ENCODE data around the gene NCDN. TPM values are rescaled to one million over a fixed set of nuclear protein-coding genes. Genes with fewer than 3 reads are reported as not detected.

Gene NCDN
- total and polyA plus RNA-seq, 2 of the 8 experiments (the other 6 are each of a cell fraction or from before 2014, with no cell fraction given) = 26.2 to 35.4 TPM

DNA sequence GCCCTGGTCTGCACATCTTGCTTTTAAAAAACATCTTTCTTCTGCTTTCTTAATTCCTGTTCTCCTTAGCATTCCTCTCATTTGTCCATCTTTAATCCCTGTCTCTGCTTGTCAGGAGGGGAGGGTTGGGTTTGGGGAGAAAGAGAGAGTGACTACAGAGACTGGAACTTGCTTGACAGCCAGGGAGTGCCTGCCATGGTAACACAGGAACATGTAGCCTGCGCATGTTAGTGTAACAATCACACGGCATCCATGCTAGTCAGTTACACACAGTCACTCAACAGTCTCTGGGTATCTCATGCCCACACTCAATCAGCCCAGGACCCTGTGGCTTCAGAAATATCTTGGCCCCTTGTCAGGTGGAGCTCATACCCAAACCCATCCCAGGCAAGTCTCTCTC is 14.7 kb downstream of the NCDN start:
- Histone ChIP-seq H3K23me2 (ENCODE audit: low read depth, low read length) (peaks cover 16% of the 10 kb centered on the region), H2BK5ac (ENCODE audit: low read depth, low read length) (no peak overlapping the region), H2BK15ac (ENCODE audit: low read length) (no peak overlapping the region), H3K27me3 (replicated peaks in 1 of 4; ENCODE audit: control insufficient read depth in 3 of 4, extremely low read depth in 1 of 4, insufficient read depth in 3 of 4, low read length in 3 of 4) (peaks cover 57 to 80% (median 71%) of the 10 kb centered on the region in 4 experiments), H4K20me1 (replicated peaks in 1 of 2; ENCODE audit: control insufficient read depth in 1 of 2, insufficient read depth in 2 of 2, low read length in 2 of 2) (peaks cover under 1 to 23% of the 10 kb centered on the region in 2 experiments), H3K23ac (ENCODE audit: insufficient read length) (no peak overlapping the region), H3K14ac (ENCODE audit: insufficient read length) (no peak overlapping the region), H3K4me1 (replicated peaks in 1 of 4; ENCODE audit: control insufficient read depth in 3 of 4, insufficient read depth in 4 of 4, low read length in 3 of 4) (peaks cover 7 to 22% (median 14%) of the 10 kb centered on the region in 4 experiments), H4K8ac (ENCODE audit: extremely low read depth, insufficient read depth, low read length) (no peak overlapping the region), H3K9ac (replicated peaks in 1 of 4; ENCODE audit: extremely low read depth in 1 of 4, low read depth in 3 of 4, low read length in 3 of 4) (no peak overlapping the region), H3K36me3 (ENCODE audit: control insufficient read depth in 2 of 4, insufficient read depth in 4 of 4, low read length in 3 of 4) (peaks cover 0 to 11% (median 0%) of the 10 kb centered on the region in 4 experiments; a peak in 1 of 8 replicates), H4K91ac (replicated peaks; ENCODE audit: insufficient read length, low read length) (no peak overlapping the region), H3K4me2 (ENCODE audit: insufficient read depth in 1 of 2, low read depth in 2 of 2, low read length in 2 of 2) (peak overlapping the region in 1 of 2 experiments; percentile 88; a peak in 1 of 4 replicates), H3K79me1 (ENCODE audit: low read depth, low read length) (no peaks in the 10 kb centered on the region), H2BK20ac (ENCODE audit: low read length) (no peak overlapping the region), H3K56ac (replicated peaks; ENCODE audit: insufficient read length, low read depth, low read length) (no peak overlapping the region), H2AK5ac (ENCODE audit: low read depth, low read length) (no peak overlapping the region), H3K4ac (replicated peaks; ENCODE audit: insufficient read length, low read depth, low read length) (no peak overlapping the region), H3K79me2 (ENCODE audit: control insufficient read depth in 1 of 2, insufficient read depth in 2 of 2, low read length in 2 of 2) (no peaks in the 10 kb centered on the region), H3K9me3 (ENCODE audit: insufficient read depth in 2 of 2, low read depth in 1 of 2, low read length in 1 of 2) (no peaks in the 10 kb centered on the region), H2BK120ac (replicated peaks; ENCODE audit: low read depth, low read length) (no peak overlapping the region), H4K5ac (ENCODE audit: insufficient read length, low read depth, low read length) (no peak overlapping the region), H3K27ac (ENCODE audit: low read depth, low read length) (no peak overlapping the region), H2BK12ac (ENCODE audit: low read depth, low read length) (no peak overlapping the region), H3K18ac (ENCODE audit: extremely low read depth, low read length) (no peak overlapping the region), H3K4me3 (ENCODE audit: extremely low read depth in 1 of 4, insufficient read depth in 2 of 4, low read depth in 3 of 4, low read length in 4 of 4) (peak overlapping the region in 1 of 4 experiments; percentile 67; a peak in 1 of 8 replicates), H2AFZ (ENCODE audit: low read length) (no peak overlapping the region)
- ChIA-PET POLR2A (ENCODE audit: partially characterized antibody) (interaction anchor here (0.8 to 2.9 kb wide), 7 partner anchors 11 to 197 kb away, joined by 3 to 13 read pairs (median 5); partner anchors contain the start of genes C1orf216, CLSPN and KIAA0319L), CTCF (ENCODE audit: partially characterized antibody) (interaction anchor here (0.5 to 7.3 kb wide), 15 partner anchors 8 to 203 kb away, joined by 3 to 81 read pairs (median 4); partner anchors contain the start of gene C1orf216)
- FAIRE-seq (no peak), DNase-seq (ENCODE audit: low read depth in 1 of 2, low spot score in 2 of 2) (no peak)
- 69% methylated on average over 2 of the region's 2 CpGs; no CpG with 5 or more reads in 1 of the 2 experiments for WGBS, 2 experiments (ENCODE audit: extremely low coverage in 1 of 2, insufficient coverage in 1 of 2, insufficient read length in 1 of 2, insufficient replicate concordance in 2 of 2, low coverage in 1 of 2, low lambda C conversion rate in 2 of 2, missing lambda C conversion rate in 1 of 2)
- TF ChIP-seq CBX8 (IDR thresholded peaks at IDR 0.05; ENCODE audit: borderline replicate concordance, low read depth, low read length) (no peak), ATF2 (IDR thresholded peaks at IDR 0.05; ENCODE audit: low read length) (no peak), CREB1 (IDR thresholded peaks at IDR 0.05) (no peak), SP4 (IDR thresholded peaks at IDR 0.05; ENCODE audit: low read length) (no peak), POLR2A (IDR thresholded peaks at IDR 0.05; ENCODE audit: control extremely low read depth in 1 of 2, low read depth in 2 of 2, low read length in 2 of 2) (no peak)

Measured in H1 (cell line).